Testis (tissue), 2 donors: Measurements from ENCODE around the gene CTNNA2.

Experiments used
- POLR2A ChIP-seq: fragments of 450-650 bp; IDR thresholded peaks from one replicate; pipeline ENCODE4 v1.6.1; 2017; ENCODE audit warnings: antibody characterized with exemption, mild to moderate bottlenecking, moderate library complexity
- TF ChIP-seq, protein P1 (sequence below), 3 experiments: fragments of 450-650 bp in 2 of 3; fragments of 200-600 bp in 1 of 3; sonication (generic) in 1 of 3; IDR thresholded peaks; one replicate each; pipeline ENCODE4 v1.5.1; 2016 to 2019; ENCODE audit warnings: antibody characterized with exemption in 3 of 3, mild to moderate bottlenecking in 2 of 3, moderate library complexity in 1 of 3

DNA sequence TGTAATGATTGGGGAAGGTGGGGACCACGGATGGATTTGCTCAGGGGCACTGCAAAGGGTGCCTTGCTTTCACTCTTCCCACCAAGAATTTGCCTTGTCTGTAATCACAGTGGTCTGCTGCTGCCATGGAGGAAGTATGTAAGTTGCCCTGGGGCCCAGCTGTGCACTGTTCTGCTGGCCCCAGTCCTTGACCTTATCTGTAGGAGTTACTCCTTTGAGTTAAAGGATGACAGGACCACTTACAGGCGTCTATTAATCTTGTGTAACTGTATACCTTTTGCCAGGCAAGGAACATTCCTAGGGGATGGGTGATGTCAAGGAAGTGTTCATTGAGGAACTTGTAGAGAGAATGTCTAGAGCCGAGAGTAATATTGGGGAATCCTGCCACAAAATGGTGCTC, 1004.5 kb downstream of the CTNNA2 start:
- TF ChIP-seq, protein P1, sequence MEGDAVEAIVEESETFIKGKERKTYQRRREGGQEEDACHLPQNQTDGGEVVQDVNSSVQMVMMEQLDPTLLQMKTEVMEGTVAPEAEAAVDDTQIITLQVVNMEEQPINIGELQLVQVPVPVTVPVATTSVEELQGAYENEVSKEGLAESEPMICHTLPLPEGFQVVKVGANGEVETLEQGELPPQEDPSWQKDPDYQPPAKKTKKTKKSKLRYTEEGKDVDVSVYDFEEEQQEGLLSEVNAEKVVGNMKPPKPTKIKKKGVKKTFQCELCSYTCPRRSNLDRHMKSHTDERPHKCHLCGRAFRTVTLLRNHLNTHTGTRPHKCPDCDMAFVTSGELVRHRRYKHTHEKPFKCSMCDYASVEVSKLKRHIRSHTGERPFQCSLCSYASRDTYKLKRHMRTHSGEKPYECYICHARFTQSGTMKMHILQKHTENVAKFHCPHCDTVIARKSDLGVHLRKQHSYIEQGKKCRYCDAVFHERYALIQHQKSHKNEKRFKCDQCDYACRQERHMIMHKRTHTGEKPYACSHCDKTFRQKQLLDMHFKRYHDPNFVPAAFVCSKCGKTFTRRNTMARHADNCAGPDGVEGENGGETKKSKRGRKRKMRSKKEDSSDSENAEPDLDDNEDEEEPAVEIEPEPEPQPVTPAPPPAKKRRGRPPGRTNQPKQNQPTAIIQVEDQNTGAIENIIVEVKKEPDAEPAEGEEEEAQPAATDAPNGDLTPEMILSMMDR (IDR thresholded peaks at IDR 0.05): no peak
- no peak for TF ChIP-seq POLR2A
